Gastrocnemius medialis (tissue), 4 donors: ENCODE data around the gene ANKMY1. TPM values are rescaled to one million over a fixed set of nuclear protein-coding genes. Genes with fewer than 3 reads are reported as not detected.

Experiments
- ATAC-seq, 2 donors: fragments of 150-250 bp; one replicate each; pipeline ENCODE4 v1.9.1; 2016
- DNase-seq, 2 donors: peaks; one replicate each; pipeline ENCODE4 v3.0.0-alpha.2; 2019
- H3K27ac ChIP-seq, 4 donors: fragments of 200-600 bp; sonication (generic); 1 replicate in 1 of 4; 2 replicates in 3 of 4; pipeline ENCODE4 v1.5.1; 2016 to 2018; ENCODE audit warnings: mild to moderate bottlenecking in 2 of 4, moderate library complexity in 1 of 4
- H3K27me3 ChIP-seq, 3 donors: fragments of 200-600 bp; sonication (generic) in 2 of 3; 1 replicate in 1 of 3; 2 replicates in 2 of 3; pipeline versions ENCODE4 v1.5.1 to v1.6.0; 2016 to 2019; ENCODE audit warnings: mild to moderate bottlenecking in 1 of 3, moderate library complexity in 1 of 3
- H3K36me3 ChIP-seq, 2 donors: fragments of 200-600 bp; sonication (generic) in 1 of 2; one replicate each; pipeline ENCODE4 v1.5.1; 2017 to 2018
- H3K4me1 ChIP-seq, 2 donors: fragments of 200-600 bp; sonication (generic) in 1 of 2; one replicate each; pipeline ENCODE4 v1.5.1; 2016 to 2017; ENCODE audit warnings: mild to moderate bottlenecking in 2 of 2
- H3K4me3 ChIP-seq, 4 donors: fragments of 200-600 bp; sonication (generic) in 3 of 4; 1 replicate in 1 of 4; 2 replicates in 3 of 4; pipeline ENCODE4 v1.5.1; 2016 to 2019; ENCODE audit warnings: mild to moderate bottlenecking in 2 of 4
- H3K9me3 ChIP-seq, 3 donors: fragments of 200-600 bp; sonication (generic) in 2 of 3; 1 replicate in 1 of 3; 2 replicates in 2 of 3; pipeline ENCODE4 v1.5.1; 2016 to 2019
- POLR2A ChIP-seq, 2 donors: fragments of 450-650 bp; IDR thresholded peaks; one replicate each; pipeline ENCODE4 v1.6.1; 2017; ENCODE audit warnings: antibody characterized with exemption in 2 of 2, mild to moderate bottlenecking in 2 of 2, moderate library complexity in 2 of 2
- in situ Hi-C, 4 donors: fragments of 200-750 bp; cut with MboI; loops; one replicate each; pipeline versions ENCODE4 v1.15.0 to v1.8.0; 2017; ENCODE audit warnings: low sequenced_read_pairs in 4 of 4
- intact Hi-C: fragments of 100-400 bp; cut with DNase I; formaldehyde crosslinking; loops from one replicate; pipeline ENCODE4 v1.15.1; 2023; ENCODE audit warnings: low total_unique reads
- total RNA-seq, 4 donors: library from RNA; depleted of rRNA; stranded (reverse); fragments of >200 nt; gene quantifications; one replicate each; pipeline versions ENCODE4 v1.1.0 to v1.2.3, GENCODE V29; 2016
- TF ChIP-seq, protein P1 (sequence below), 5 experiments: fragments of 450-650 bp in 3 of 5; fragments of 200-600 bp in 2 of 5; sonication (generic) in 2 of 5; IDR thresholded peaks in 4 of 5; conservative IDR thresholded peaks in 1 of 5; 1 replicate in 4 of 5; 2 replicates in 1 of 5; pipeline ENCODE4 v1.5.1; 2016 to 2019; ENCODE audit warnings: antibody characterized with exemption in 5 of 5, mild to moderate bottlenecking in 3 of 5, moderate library complexity in 3 of 5

The ANKMY1 gene
- total RNA-seq, 4 donors from 2014 or later, result 3.3 to 9.0 (median 5.6) TPM

DNA sequence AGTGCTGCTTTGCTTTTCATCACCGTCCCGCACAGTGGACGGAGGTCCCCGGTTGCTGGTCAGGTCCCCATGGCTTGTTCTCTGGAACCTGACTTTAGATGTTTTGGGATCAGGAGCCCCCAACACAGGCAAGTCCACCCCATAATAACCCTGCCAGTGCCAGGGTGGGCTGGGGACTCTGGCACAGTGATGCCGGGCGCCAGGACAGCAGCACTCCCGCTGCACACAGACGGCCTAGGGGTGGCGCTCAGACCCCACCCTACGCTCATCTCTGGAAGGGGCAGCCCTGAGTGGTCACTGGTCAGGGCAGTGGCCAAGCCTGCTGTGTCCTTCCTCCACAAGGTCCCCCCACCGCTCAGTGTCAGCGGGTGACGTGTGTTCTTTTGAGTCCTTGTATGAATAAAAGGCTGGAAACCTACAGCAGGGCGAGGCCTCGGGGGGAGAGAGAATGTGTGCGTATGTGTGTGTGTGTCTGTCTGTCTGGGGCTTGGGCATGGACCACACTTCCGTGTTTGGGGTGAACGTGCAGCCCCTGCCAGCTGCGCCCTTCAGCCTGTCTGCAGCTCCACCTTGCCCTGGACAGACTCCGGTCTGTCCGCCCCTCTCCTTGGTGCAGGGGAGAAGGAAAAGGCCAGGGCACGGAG, 90.0 kb downstream of the ANKMY1 start:
- Histone ChIP-seq H3K36me3 (peaks cover 0 to 25% of the 10 kb centered on the region in 2 donors), H3K9me3 (no peaks in the 10 kb centered on the region), H3K27me3 (no peaks in the 10 kb centered on the region), H3K4me3 (no peak overlapping the region), H3K27ac (no peak overlapping the region), H3K4me1 (no peaks in the 10 kb centered on the region)
- intact Hi-C loops (no loop called here), in situ Hi-C loops (no loop called here)
- ATAC-seq (no peak), DNase-seq (peak; percentile 1 to 13)
- TF ChIP-seq, protein P1, sequence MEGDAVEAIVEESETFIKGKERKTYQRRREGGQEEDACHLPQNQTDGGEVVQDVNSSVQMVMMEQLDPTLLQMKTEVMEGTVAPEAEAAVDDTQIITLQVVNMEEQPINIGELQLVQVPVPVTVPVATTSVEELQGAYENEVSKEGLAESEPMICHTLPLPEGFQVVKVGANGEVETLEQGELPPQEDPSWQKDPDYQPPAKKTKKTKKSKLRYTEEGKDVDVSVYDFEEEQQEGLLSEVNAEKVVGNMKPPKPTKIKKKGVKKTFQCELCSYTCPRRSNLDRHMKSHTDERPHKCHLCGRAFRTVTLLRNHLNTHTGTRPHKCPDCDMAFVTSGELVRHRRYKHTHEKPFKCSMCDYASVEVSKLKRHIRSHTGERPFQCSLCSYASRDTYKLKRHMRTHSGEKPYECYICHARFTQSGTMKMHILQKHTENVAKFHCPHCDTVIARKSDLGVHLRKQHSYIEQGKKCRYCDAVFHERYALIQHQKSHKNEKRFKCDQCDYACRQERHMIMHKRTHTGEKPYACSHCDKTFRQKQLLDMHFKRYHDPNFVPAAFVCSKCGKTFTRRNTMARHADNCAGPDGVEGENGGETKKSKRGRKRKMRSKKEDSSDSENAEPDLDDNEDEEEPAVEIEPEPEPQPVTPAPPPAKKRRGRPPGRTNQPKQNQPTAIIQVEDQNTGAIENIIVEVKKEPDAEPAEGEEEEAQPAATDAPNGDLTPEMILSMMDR (IDR thresholded peaks at IDR 0.05 in 4 of 5, conservative IDR thresholded peaks at IDR 0.05 in 1 of 5), result no peak
- TF ChIP-seq POLR2A (IDR thresholded peaks at IDR 0.05), result no peak

DNA sequence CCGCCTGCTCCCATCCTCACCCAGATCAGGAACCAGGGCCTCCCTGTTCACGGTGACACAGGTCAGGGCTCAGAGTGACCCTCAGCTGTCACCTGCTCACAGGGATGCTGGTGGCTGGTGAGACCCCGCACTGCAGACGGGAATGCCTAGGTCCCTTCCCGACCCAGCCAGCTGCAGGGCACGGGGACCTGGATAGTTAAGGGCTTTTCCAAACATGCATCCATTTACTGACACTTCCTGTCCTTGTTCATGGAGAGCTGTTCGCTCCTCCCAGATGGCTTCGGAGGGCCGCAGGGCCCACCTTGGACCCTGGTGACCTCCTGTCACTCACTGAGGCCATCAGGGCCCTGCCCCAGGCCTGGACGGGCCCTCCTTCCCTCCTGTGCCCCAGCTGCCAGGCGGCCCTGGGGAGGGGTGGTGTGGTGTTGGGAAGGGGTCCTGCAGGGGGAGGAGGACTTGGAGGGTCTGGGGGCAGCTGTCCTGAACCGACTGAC, 90.6 kb downstream of the ANKMY1 start:
- intact Hi-C loops (no loop called here), in situ Hi-C loops (no loop called here)
- Histone ChIP-seq H3K27ac (no peak overlapping the region), H3K9me3 (no peaks in the 10 kb centered on the region), H3K4me1 (no peaks in the 10 kb centered on the region), H3K27me3 (no peaks in the 10 kb centered on the region), H3K4me3 (no peak overlapping the region), H3K36me3 (peaks cover 0 to 31% of the 10 kb centered on the region in 2 donors)
- ATAC-seq, result no peak
- DNase-seq, result peak in 1 of 2 donors; percentile 1
- TF ChIP-seq, protein P1 (IDR thresholded peaks at IDR 0.05 in 4 of 5, conservative IDR thresholded peaks at IDR 0.05 in 1 of 5), result no peak

DNA sequence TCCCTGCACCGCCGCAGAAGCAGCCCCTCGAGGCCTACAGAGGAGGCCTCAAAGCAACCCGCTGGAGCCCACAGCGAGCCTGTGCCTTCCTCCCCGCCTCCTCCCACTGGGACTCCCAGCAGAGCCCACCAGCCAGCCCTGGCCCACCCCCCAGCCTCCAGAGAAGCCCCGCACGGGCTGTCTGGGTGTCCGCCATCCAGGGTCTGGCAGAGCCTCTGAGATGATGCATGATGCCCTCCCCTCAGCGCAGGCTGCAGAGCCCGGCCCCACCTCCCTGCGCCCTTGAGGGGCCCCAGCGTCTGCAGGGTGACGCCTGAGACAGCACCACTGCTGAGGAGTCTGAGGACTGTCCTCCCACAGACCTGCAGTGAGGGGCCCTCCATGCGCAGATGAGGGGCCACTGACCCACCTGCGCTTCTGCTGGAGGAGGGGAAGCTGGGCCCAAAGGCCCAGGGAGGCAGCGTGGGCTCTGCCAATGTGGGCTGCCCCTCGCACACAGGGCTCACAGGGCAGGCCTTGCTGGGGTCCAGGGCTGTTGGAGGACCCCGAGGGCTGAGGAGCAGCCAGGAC, 91.1 kb downstream of the ANKMY1 start:
- Histone ChIP-seq H3K9me3 (no peaks in the 10 kb centered on the region), H3K27ac (no peak overlapping the region), H3K4me3 (no peak overlapping the region), H3K36me3 (peaks cover 0 to 36% of the 10 kb centered on the region in 2 donors), H3K27me3 (no peaks in the 10 kb centered on the region), H3K4me1 (no peaks in the 10 kb centered on the region)
- DNase-seq (peak in 1 of 2 donors; percentile 16), ATAC-seq (no peak)
- TF ChIP-seq, protein P1 (IDR thresholded peaks at IDR 0.05 in 4 of 5, conservative IDR thresholded peaks at IDR 0.05 in 1 of 5), result no peak
- no peak for TF ChIP-seq POLR2A (IDR thresholded peaks at IDR 0.05)
- in situ Hi-C loops (no loop called here), intact Hi-C loops (no loop called here)

DNA sequence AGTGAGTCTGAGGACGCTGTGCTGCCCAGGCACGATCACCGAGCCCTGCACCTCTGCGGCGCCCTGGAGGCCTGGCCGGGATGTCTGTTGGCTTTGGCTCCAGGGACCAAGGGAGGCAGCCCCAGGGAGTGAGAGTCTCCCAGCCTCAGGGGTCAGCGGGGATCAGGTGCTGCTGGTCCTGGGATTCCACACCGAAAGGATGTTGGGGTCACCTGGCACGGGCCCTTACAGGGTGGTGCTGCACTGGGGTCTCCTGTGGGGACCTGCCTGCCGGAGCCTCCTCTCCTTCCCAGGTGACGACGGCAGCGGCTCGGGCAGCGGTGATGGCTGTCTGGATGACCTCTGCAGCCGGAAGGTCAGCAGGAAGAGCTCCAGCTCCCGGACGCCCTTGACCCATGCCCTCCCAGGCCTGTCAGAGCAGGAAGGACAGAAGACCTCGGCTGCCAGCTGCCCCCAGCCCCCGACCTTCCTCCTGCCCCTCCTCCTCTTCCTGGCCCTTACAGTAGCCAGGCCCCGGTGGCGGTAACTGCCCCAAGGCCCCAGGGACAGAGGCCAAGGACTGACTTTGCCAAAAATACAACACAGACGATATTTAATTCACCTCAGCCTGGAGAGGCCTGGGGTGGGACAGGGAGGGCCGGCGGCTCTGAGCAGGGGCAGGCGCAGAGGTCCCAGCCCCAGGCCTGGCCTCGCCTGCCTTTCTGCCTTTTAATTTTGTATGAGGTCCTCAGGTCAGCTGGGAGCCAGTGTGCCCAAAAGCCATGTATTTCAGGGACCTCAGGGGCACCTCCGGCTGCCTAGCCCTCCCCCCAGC, 91.8 kb downstream of the ANKMY1 start:
- H3K27me3 ChIP-seq, result no peaks in the 10 kb centered on the region
- H3K4me3 ChIP-seq, result no peak overlapping the region
- H3K9me3 ChIP-seq, result no peaks in the 10 kb centered on the region
- intact Hi-C loops (no loop called here), in situ Hi-C loops (no loop called here)
- DNase-seq (peak; percentile 1 to 11), ATAC-seq (no peak)
- no peaks in the 10 kb centered on the region for H3K4me1 ChIP-seq
- H3K27ac ChIP-seq, result no peak overlapping the region
- TF ChIP-seq, protein P1 (IDR thresholded peaks at IDR 0.05 in 4 of 5, conservative IDR thresholded peaks at IDR 0.05 in 1 of 5), result no peak
- no peak for TF ChIP-seq POLR2A (IDR thresholded peaks at IDR 0.05)
- H3K36me3 ChIP-seq, result peaks cover 0 to 38% of the 10 kb centered on the region in 2 donors
